H7 (cell line): ENCODE data around the gene CHST11. TPM values are rescaled to one million over a fixed set of nuclear protein-coding genes. Genes with fewer than 3 reads are reported as not detected.

Experiments used
- DNase-seq: peaks from one replicate; pipeline ENCODE4 v3.0.0; 2012
- H3K27me3 ChIP-seq: 2 replicates; pipeline ENCODE4 v1.6.0; 2011; ENCODE audit warnings: mild to moderate bottlenecking, low read length; ENCODE audit not compliant: control insufficient read depth, insufficient read depth
- H3K36me3 ChIP-seq: replicated peaks from 2 replicates; pipeline ENCODE4 v1.5.1; 2011; ENCODE audit warnings: low read length; ENCODE audit not compliant: control insufficient read depth, insufficient read depth
- H3K4me3 ChIP-seq: 2 replicates; pipeline ENCODE4 v1.5.1; 2011; ENCODE audit warnings: low read depth, mild to moderate bottlenecking, control low read depth, low read length, moderate library complexity; ENCODE audit not compliant: insufficient read depth
- total RNA-seq: library from RNA; depleted of rRNA; stranded (reverse); fragments of >200 nt; shearing (Covaris generic); gene quantifications from 2 replicates; pipeline ENCODE4 v1.2.3, GENCODE V29; 2014

Gene CHST11
- total RNA-seq, 1 experiment from 2014 or later, result 14.5 TPM

GRCh38 chr12:104460041-104460719, 3.4 kb downstream of the CHST11 start:
- Histone ChIP-seq H3K27me3 (peaks cover 19% of the 10 kb centered on the region), H3K4me3 (no peak overlapping the region), H3K36me3 (no peaks in the 10 kb centered on the region)
- DNase-seq, result no peak

GRCh38 chr12:104460973-104461698, 4.4 kb downstream of the CHST11 start:
- H3K36me3 ChIP-seq, result no peaks in the 10 kb centered on the region
- DNase-seq, result no peak
- peaks cover 19% of the 10 kb centered on the region for H3K27me3 ChIP-seq
- no peak overlapping the region for H3K4me3 ChIP-seq

GRCh38 chr12:104462325-104462724, 5.6 kb downstream of the CHST11 start:
- H3K4me3 ChIP-seq, result no peak overlapping the region
- peaks cover 18% of the 10 kb centered on the region for H3K27me3 ChIP-seq
- no peak for DNase-seq
- no peaks in the 10 kb centered on the region for H3K36me3 ChIP-seq

GRCh38 chr12:104462931-104463339, 6.2 kb downstream of the CHST11 start:
- DNase-seq, result no peak
- H3K36me3 ChIP-seq, result no peaks in the 10 kb centered on the region
- peaks cover 13% of the 10 kb centered on the region for H3K27me3 ChIP-seq
- no peak overlapping the region for H3K4me3 ChIP-seq

- no peak overlapping the region for H3K4me3 ChIP-seq
- H3K27me3 ChIP-seq, result peaks cover 8% of the 10 kb centered on the region
- no peak for DNase-seq
- no peaks in the 10 kb centered on the region for H3K36me3 ChIP-seq
Measured at GRCh38 chr12:104463368-104463767, 6.6 kb downstream of the CHST11 start.

- Histone ChIP-seq H3K27me3 (no peaks in the 10 kb centered on the region), H3K36me3 (no peaks in the 10 kb centered on the region), H3K4me3 (no peak overlapping the region)
- DNase-seq, result no peak
Measured at GRCh38 chr12:104464899-104465298, 8.2 kb downstream of the CHST11 start.

GRCh38 chr12:104466709-104467345, 10.1 kb downstream of the CHST11 start:
- Histone ChIP-seq H3K36me3 (no peaks in the 10 kb centered on the region), H3K27me3 (no peaks in the 10 kb centered on the region), H3K4me3 (no peak overlapping the region)
- no peak for DNase-seq

GRCh38 chr12:104467346-104467837, 10.6 kb downstream of the CHST11 start:
- DNase-seq, result no peak
- H3K4me3 ChIP-seq, result no peak overlapping the region
- no peaks in the 10 kb centered on the region for H3K36me3 ChIP-seq
- no peaks in the 10 kb centered on the region for H3K27me3 ChIP-seq

- no peak for DNase-seq
- Histone ChIP-seq H3K36me3 (no peaks in the 10 kb centered on the region), H3K4me3 (no peak overlapping the region), H3K27me3 (no peaks in the 10 kb centered on the region)
Measured at GRCh38 chr12:104468371-104468770, 11.6 kb downstream of the CHST11 start.

GRCh38 chr12:104469066-104469465, 12.3 kb downstream of the CHST11 start:
- Histone ChIP-seq H3K36me3 (no peaks in the 10 kb centered on the region), H3K4me3 (no peak overlapping the region), H3K27me3 (no peaks in the 10 kb centered on the region)
- DNase-seq, result no peak

GRCh38 chr12:104469523-104469922, 12.8 kb downstream of the CHST11 start:
- Histone ChIP-seq H3K36me3 (no peaks in the 10 kb centered on the region), H3K4me3 (no peak overlapping the region), H3K27me3 (no peaks in the 10 kb centered on the region)
- no peak for DNase-seq

GRCh38 chr12:104470521-104470920, 13.8 kb downstream of the CHST11 start:
- no peaks in the 10 kb centered on the region for H3K36me3 ChIP-seq
- H3K4me3 ChIP-seq, result no peak overlapping the region
- no peak for DNase-seq
- no peaks in the 10 kb centered on the region for H3K27me3 ChIP-seq

- DNase-seq, result no peak
- no peak overlapping the region for H3K4me3 ChIP-seq
- H3K27me3 ChIP-seq, result no peaks in the 10 kb centered on the region
- H3K36me3 ChIP-seq, result no peaks in the 10 kb centered on the region
Measured at GRCh38 chr12:104471336-104471735, 14.6 kb downstream of the CHST11 start.

- Histone ChIP-seq H3K36me3 (no peaks in the 10 kb centered on the region), H3K4me3 (no peak overlapping the region), H3K27me3 (no peaks in the 10 kb centered on the region)
- DNase-seq, result no peak
Measured at GRCh38 chr12:104472748-104473147, 16.0 kb downstream of the CHST11 start.
